T-cell (primary cell): ENCODE measurements around the gene MRPS25. TPM values are rescaled to one million over a fixed set of nuclear protein-coding genes. Genes with fewer than 3 reads are reported as not detected.
"Not testable (repeated sequence)": the region's sequence is repeated elsewhere in the genome, so short reads cannot be mapped to it uniquely, and the experiment has no call there.

Experiments
- ATAC-seq, 4 experiments: fragments of 200-7000 bp in 3 of 4; fragments of 150-1000 bp in 1 of 4; cut with Tn5 transposase; replicated peaks in 1 of 4; 1 replicate in 3 of 4; 2 replicates in 1 of 4; pipeline ENCODE4 v1.10.0; 2021; ENCODE audit warnings: moderate library complexity in 3 of 4, mild to moderate bottlenecking in 2 of 4, moderate number of reproducible peaks in 1 of 4
- CTCF ChIA-PET, 2 donors: fragments of 300-600 bp; sonication (Branson Sonifier 250); formaldehyde crosslinking; loops; one replicate each; lab custom pipeline; 2022; ENCODE audit warnings: antibody characterized with exemption in 2 of 2; lab: Charles Lee
- POLR2A ChIA-PET, 2 donors: fragments of 300-600 bp; sonication (Branson Sonifier 250); formaldehyde crosslinking; loops; one replicate each; lab custom pipeline; 2022; ENCODE audit warnings: antibody characterized with exemption in 2 of 2; lab: Charles Lee
- DNase-seq, 35 experiments: peaks; one replicate each; pipeline versions ENCODE4 v3.0.0 to v3.0.0-alpha.2; 2013 to 2023
- H3K27ac ChIP-seq: one replicate; pipeline ENCODE4 v1.5.1; 2013; ENCODE audit warnings: low read length
- H3K27me3 ChIP-seq, 2 experiments: replicated peaks in 1 of 2; 1 replicate in 1 of 2; 2 replicates in 1 of 2; pipeline versions ENCODE4 v1.6.1 to v1.7.0; 2013; ENCODE audit warnings: low read length in 1 of 2, mixed read lengths in 1 of 2; ENCODE audit not compliant: control insufficient read depth in 2 of 2, insufficient read depth in 2 of 2; ENCODE audit errors: extremely low read depth in 1 of 2
- H3K36me3 ChIP-seq, 2 donors: 1 replicate in 1 of 2; 2 replicates in 1 of 2; pipeline versions ENCODE4 v1.6.1 to v1.7.0; 2013; ENCODE audit warnings: low read length in 1 of 2; ENCODE audit not compliant: control insufficient read depth in 2 of 2, insufficient read depth in 1 of 2; ENCODE audit errors: extremely low read depth in 1 of 2
- H3K4me1 ChIP-seq, 2 experiments: 1 replicate in 1 of 2; 2 replicates in 1 of 2; pipeline versions ENCODE4 v1.6.1 to v1.7.0; 2013; ENCODE audit warnings: low read length in 2 of 2, mixed read lengths in 1 of 2; ENCODE audit not compliant: insufficient read depth in 2 of 2, control insufficient read depth in 1 of 2; ENCODE audit errors: extremely low read depth in 1 of 2
- H3K4me3 ChIP-seq, 2 donors: 1 replicate in 1 of 2; 2 replicates in 1 of 2; pipeline versions ENCODE4 v1.5.1 to v1.7.0; 2013; ENCODE audit warnings: mild to moderate bottlenecking in 2 of 2, low read length in 1 of 2, moderate library complexity in 1 of 2; ENCODE audit not compliant: control insufficient read depth in 1 of 2; ENCODE audit errors: extremely low read depth in 1 of 2
- H3K9me3 ChIP-seq: 2 replicates; pipeline ENCODE4 v1.7.0; 2013
- H3K27ac Mint-ChIP-seq, 2 donors: one replicate each; pipeline ENCODE4 v1.8.0; 2020 to 2021; ENCODE audit warnings: mild to moderate bottlenecking in 2 of 2, mixed read lengths in 2 of 2
- H3K27me3 Mint-ChIP-seq, 2 donors: one replicate each; pipeline ENCODE4 v1.8.0; 2021 to 2022; ENCODE audit warnings: mixed read lengths in 2 of 2
- H3K36me3 Mint-ChIP-seq: one replicate; pipeline ENCODE4 v1.8.0; 2021; ENCODE audit warnings: mixed read lengths
- H3K4me1 Mint-ChIP-seq, 3 donors: one replicate each; pipeline ENCODE4 v1.8.0; 2020 to 2022; ENCODE audit warnings: mixed read lengths in 3 of 3, mild to moderate bottlenecking in 1 of 3
- H3K4me3 Mint-ChIP-seq, 3 donors: one replicate each; pipeline ENCODE4 v1.8.0; 2020 to 2022; ENCODE audit warnings: mild to moderate bottlenecking in 3 of 3, mixed read lengths in 3 of 3, moderate library complexity in 3 of 3
- H3K9me3 Mint-ChIP-seq, 3 donors: one replicate each; pipeline ENCODE4 v1.8.0; 2020 to 2022; ENCODE audit warnings: mixed read lengths in 3 of 3
- WGBS: methylation state at CpG from one replicate; pipeline ENCODE4 v1.1.5; 2013; ENCODE audit warnings: missing lambda C conversion rate; ENCODE audit not compliant: insufficient coverage; 5-methylcytosine and 5-hydroxymethylcytosine counted together
- total RNA-seq, 35 experiments: library from RNA in 6 of 35; stranded (reverse) in 6 of 35; fragments of 120-200 nt in 1 of 35; gene quantifications; one replicate each; pipeline versions ENCODE4 v1.2.1 to v1.2.4 and lab custom pipeline; 2013 to 2026

The MRPS25 gene
- total RNA-seq, 5 donors from 2014 or later (not counting 1 experiment from before 2014, with no cell fraction given) = 55.7 to 102 (median 87.3) TPM

- Histone ChIP-seq H3K4me3 (no peak overlapping the region), H3K4me1 (no peaks in the 10 kb centered on the region), H3K27me3 (no peaks in the 10 kb centered on the region), H3K9me3 (no peaks in the 10 kb centered on the region), H3K27ac (no peak overlapping the region), H3K36me3 (peaks cover 24 to 43% of the 10 kb centered on the region in 2 donors)
- Mint-ChIP-seq H3K4me1 (peaks cover 0 to 2% (median 0%) of the 10 kb centered on the region in 3 donors), H3K9me3 (no peaks in the 10 kb centered on the region), H3K36me3 (peaks cover 55% of the 10 kb centered on the region), H3K4me3 (no peak overlapping the region), H3K27me3 (no peaks in the 10 kb centered on the region), H3K27ac (no peak overlapping the region)
- DNase-seq (no peak), ATAC-seq (no peak)
- POLR2A ChIA-PET = no interaction called here
- 96% methylated on average over 4 of the region's 5 CpGs for WGBS
- CTCF ChIA-PET = no interaction called here
Measured at GRCh38 chr3:15009167-15009566, 55.9 kb downstream of the MRPS25 start.

- Mint-ChIP-seq H3K27ac (no peak overlapping the region), H3K4me1 (peaks cover 4 to 5% (median 4%) of the 10 kb centered on the region in 3 donors), H3K27me3 (no peaks in the 10 kb centered on the region), H3K9me3 (no peaks in the 10 kb centered on the region), H3K4me3 (no peak overlapping the region), H3K36me3 (peaks cover 53% of the 10 kb centered on the region)
- Histone ChIP-seq H3K27me3 (no peaks in the 10 kb centered on the region), H3K9me3 (no peaks in the 10 kb centered on the region), H3K27ac (no peak overlapping the region), H3K36me3 (peaks cover 17 to 36% of the 10 kb centered on the region in 2 donors), H3K4me3 (no peak overlapping the region), H3K4me1 (no peaks in the 10 kb centered on the region)
- no peak for DNase-seq
- ATAC-seq = no peak
- ChIA-PET CTCF (interaction anchor here (0.5 to 0.6 kb wide), 2 partner anchors 27 kb away, joined by 3 read pairs; no protein-coding TSS in a partner anchor), POLR2A (interaction anchor here in 1 of 2 donors (0.7 kb wide), 1 partner anchor 25 kb away, joined by 7 read pairs; no protein-coding TSS in a partner anchor)
- 100% methylated on average over 3 of the region's 4 CpGs for WGBS
Measured at GRCh38 chr3:15007681-15008141, 57.4 kb downstream of the MRPS25 start.

GRCh38 chr3:14999182-14999581 is 65.9 kb downstream of the MRPS25 start:
- CTCF ChIA-PET, H3K36me3 ChIP-seq, H3K27ac ChIP-seq, H3K4me3 ChIP-seq, H3K4me1 ChIP-seq, H3K4me3 Mint-ChIP-seq, H3K9me3 ChIP-seq, H3K9me3 Mint-ChIP-seq, H3K27ac Mint-ChIP-seq, DNase-seq, H3K27me3 ChIP-seq, ATAC-seq, H3K27me3 Mint-ChIP-seq: not testable (repeated sequence)
- peaks cover 40% of the 10 kb centered on the region for H3K36me3 Mint-ChIP-seq
- POLR2A ChIA-PET = interaction anchor here in 1 of 2 donors (0.6 kb wide), 1 partner anchor 145 kb away, joined by 4 read pairs; no protein-coding TSS in a partner anchor
- peaks cover 21 to 35% (median 33%) of the 10 kb centered on the region in 3 donors for H3K4me1 Mint-ChIP-seq
- WGBS = 100% methylated on average over 3 of the region's 6 CpGs

Other genes starting within 250 kb of the MRPS25 start
- under 1 TPM in 3 of 5 donors, not detected in 2; 0.13 to 0.53 (median 0.32) TPM for gene FGD5, start 246.4 kb downstream of the MRPS25 start, total RNA-seq
- 10 to 100 TPM; 54.9 to 93.1 (median 85.2) TPM for gene NR2C2, start 117.7 kb downstream of the MRPS25 start, total RNA-seq
- gene RBSN, start 33.8 kb upstream of the MRPS25 start, total RNA-seq = 10 to 100 TPM; 24.7 to 42.7 (median 34.4) TPM
- 10 to 100 TPM; 62.2 to 82.5 (median 74.6) TPM for gene CAPN7, start 140.9 kb upstream of the MRPS25 start, total RNA-seq